K562 (cell line): Measurements from ENCODE around the gene GNAL. TPM values are rescaled to one million over a fixed set of nuclear protein-coding genes. Genes with fewer than 3 reads are reported as not detected.

Experiments used
- BRCA1 ChIP-seq, 2 experiments: fragments of 450-650 bp in 1 of 2; sonication (generic) in 1 of 2; formaldehyde crosslinking in 1 of 2; IDR thresholded peaks; 2 replicates each; pipeline versions ENCODE4 v1.5.0 to v1.6.1; 2017 to 2020; ENCODE audit warnings: mild to moderate bottlenecking in 1 of 2, missing genetic modification reagents in 1 of 2
- CBX5 ChIP-seq: IDR thresholded peaks from 2 replicates; pipeline ENCODE4 v1.6.1; 2014; ENCODE audit warnings: low read depth, borderline replicate concordance
- EP400 ChIP-seq: fragments of 450-650 bp; IDR thresholded peaks from 2 replicates; pipeline ENCODE4 v1.6.1; 2017; ENCODE audit warnings: antibody characterized with exemption, mild to moderate bottlenecking, moderate library complexity
- ETV5 ChIP-seq: sonication (generic); formaldehyde crosslinking; IDR thresholded peaks from 2 replicates; pipeline ENCODE4 v1.4.0; 2020; ENCODE audit warnings: low read depth, mild to moderate bottlenecking, missing genetic modification reagents
- GABPA ChIP-seq: fragments of 200-800 bp; sonication (Bioruptor generic); conservative IDR thresholded peaks from 2 replicates; pipeline ENCODE4 v1.6.1; 2016; ENCODE audit warnings: low read depth, missing genetic modification characterization, missing compliant biosample characterization
- GABPB1 ChIP-seq: sonication (generic); formaldehyde crosslinking; IDR thresholded peaks from 2 replicates; pipeline ENCODE4 v1.8.0; 2022; ENCODE audit warnings: mild to moderate bottlenecking, missing genetic modification reagents
- GMEB1 ChIP-seq: fragments of 250-450 bp; sonication (Bioruptor Pico); IDR thresholded peaks from 2 replicates; pipeline ENCODE4 v1.4.0; 2020; ENCODE audit warnings: mild to moderate bottlenecking
- HOMEZ ChIP-seq: fragments of 250-450 bp; sonication (Bioruptor Pico); IDR thresholded peaks from 2 replicates; pipeline ENCODE4 v1.4.0; 2020; ENCODE audit warnings: mild to moderate bottlenecking, moderate library complexity
- KLF1 ChIP-seq: fragments of 450-650 bp; IDR thresholded peaks from 2 replicates; pipeline ENCODE4 v1.6.1; 2016; ENCODE audit warnings: missing genetic modification characterization, missing compliant biosample characterization
- KLF16 ChIP-seq: IDR thresholded peaks from 2 replicates; pipeline ENCODE4 v1.6.1; 2016; ENCODE audit warnings: antibody characterized with exemption
- LCOR ChIP-seq: sonication (generic); formaldehyde crosslinking; IDR thresholded peaks from 2 replicates; pipeline ENCODE4 v1.8.0; 2022; ENCODE audit warnings: mild to moderate bottlenecking, missing genetic modification reagents
- MTF1 ChIP-seq: fragments of 250-450 bp; sonication (Bioruptor Pico); IDR thresholded peaks from 2 replicates; pipeline ENCODE4 v1.9.0; 2021; ENCODE audit warnings: moderate library complexity, mild to moderate bottlenecking, inconsistent platforms, borderline replicate concordance
- NFIX ChIP-seq: fragments of 250-450 bp; sonication (Bioruptor Pico); IDR thresholded peaks from 2 replicates; pipeline ENCODE4 v1.4.0; 2020; ENCODE audit warnings: low read depth, mild to moderate bottlenecking, moderate library complexity
- NFRKB ChIP-seq: fragments of 450-650 bp; IDR thresholded peaks from 2 replicates; pipeline ENCODE4 v1.6.1; 2016; ENCODE audit warnings: low read depth
- NR2C1 ChIP-seq, 2 experiments: fragments of 450-650 bp; IDR thresholded peaks; 2 replicates each; pipeline ENCODE4 v1.6.1; 2017; ENCODE audit warnings: mild to moderate bottlenecking in 2 of 2, antibody characterized with exemption in 1 of 2, inconsistent platforms in 1 of 2, missing compliant biosample characterization in 1 of 2, missing genetic modification characterization in 1 of 2
- PHB ChIP-seq: fragments of 250-450 bp; sonication (Bioruptor Pico); IDR thresholded peaks from 2 replicates; pipeline ENCODE4 v1.5.0; 2021
- PHB2 ChIP-seq: fragments of 450-650 bp; IDR thresholded peaks from 2 replicates; pipeline ENCODE4 v1.6.1; 2017; ENCODE audit warnings: low read depth
- RBM34 ChIP-seq: fragments of 200-400 bp; formaldehyde crosslinking; IDR thresholded peaks from 2 replicates; pipeline ENCODE4 v1.6.1; 2018; ENCODE audit warnings: low read length, borderline replicate concordance; ENCODE audit not compliant: insufficient read depth
- SAFB2 ChIP-seq: fragments of 200-400 bp; formaldehyde crosslinking; IDR thresholded peaks from 2 replicates; pipeline ENCODE4 v1.6.1; 2018; ENCODE audit warnings: borderline replicate concordance, low read length, low read depth, moderate library complexity; ENCODE audit not compliant: severe bottlenecking
- STAT5A ChIP-seq: IDR thresholded peaks from 2 replicates; pipeline ENCODE4 v1.6.1; 2012; ENCODE audit warnings: low read length, inconsistent platforms, borderline replicate concordance
- STAT6 ChIP-seq: sonication (generic); formaldehyde crosslinking; IDR thresholded peaks from 2 replicates; pipeline ENCODE4 v1.8.1; 2023; ENCODE audit warnings: mild to moderate bottlenecking, missing genetic modification reagents
- TSC22D4 ChIP-seq: fragments of 450-650 bp; IDR thresholded peaks from 2 replicates; pipeline ENCODE4 v1.6.1; 2016; ENCODE audit warnings: missing genetic modification characterization, missing biosample characterization, control low read depth
- ZNF184 ChIP-seq: sonication (generic); formaldehyde crosslinking; IDR thresholded peaks from 2 replicates; pipeline ENCODE4 v1.5.0; 2020; ENCODE audit warnings: missing genetic modification reagents
- ZNF512 ChIP-seq: IDR thresholded peaks from 2 replicates; pipeline ENCODE4 v1.6.1; 2016; ENCODE audit warnings: missing genetic modification characterization, missing compliant biosample characterization
- polyA plus RNA-seq, 8 experiments: library from polyadenylated mRNA; depleted of rRNA in 4 of 8; stranded (reverse) in 5 of 8; unstranded in 3 of 8; fragments of >200 nt; fragmentation: Nextera tagmentation in 2 of 8; fragmentation: Illumina TruSeq in 1 of 8; extraction: Ambion mirVana in 2 of 8; extraction: Trizol in 1 of 8; gene quantifications; 2 replicates each; pipeline versions ENCODE4 v1.2.1 to v1.2.3, GENCODE V29; 2011 to 2014; ENCODE audit warnings: inconsistent platforms in 1 of 8, missing spikeins in 1 of 8
- total RNA-seq, 7 experiments: library from RNA; depleted of rRNA in 6 of 7; stranded (reverse); fragments of >200 nt in 6 of 7; fragmentation: Illumina TruSeq in 2 of 7; extraction: Trizol in 2 of 7; gene quantifications; 2 replicates each; pipeline versions ENCODE4 v1.2.1 to v1.2.3, GENCODE V29; 2011 to 2021; ENCODE audit warnings: low replicate concordance in 1 of 7

Gene GNAL
- total and polyA plus RNA-seq, 9 of the 15 experiments (the other 6 are each of a cell fraction or from before 2014, with no cell fraction given), result under 0.01 to 0.10 (median 0.01) TPM; not detected in 5

GRCh38 chr18:11819938-11820337 lies 130.9 kb downstream of the GNAL start (continued):
- no peak for TF ChIP-seq GABPA (tag)
- no peak for TF ChIP-seq NFIX (CRISPR knock-in tag)
- no peak for TF ChIP-seq PHB2
- no peak for TF ChIP-seq ZNF512 (tag)
- no peak for TF ChIP-seq GMEB1 (CRISPR knock-in tag)
- no peak for TF ChIP-seq KLF1 (tag)
- no peak for TF ChIP-seq HOMEZ (CRISPR knock-in tag)
- TF ChIP-seq STAT6 (CRISPR knock-in tag), result no peak
- TF ChIP-seq PHB (CRISPR knock-in tag), result no peak
- no peak for TF ChIP-seq MTF1 (CRISPR knock-in tag)
- no peak for TF ChIP-seq NFRKB
- TF ChIP-seq NR2C1 (IDR thresholded peaks at IDR 0.05), result no peak
- no peak for TF ChIP-seq NR2C1 (tag; IDR thresholded peaks at IDR 0.05)
- TF ChIP-seq CBX5, result no peak
- no peak for TF ChIP-seq SAFB2
- no peak for TF ChIP-seq ZNF184 (CRISPR knock-in tag)
- TF ChIP-seq TSC22D4, result no peak
- no peak for TF ChIP-seq GABPB1 (CRISPR knock-in tag)
- TF ChIP-seq EP400, result no peak
- no peak for TF ChIP-seq KLF16
- no peak for TF ChIP-seq BRCA1 (IDR thresholded peaks at IDR 0.05)
- TF ChIP-seq BRCA1 (CRISPR knock-in tag; IDR thresholded peaks at IDR 0.05), result no peak
- TF ChIP-seq ETV5 (CRISPR knock-in tag), result no peak
- no peak for TF ChIP-seq STAT5A
- TF ChIP-seq LCOR (CRISPR knock-in tag), result no peak
- TF ChIP-seq RBM34, result no peak
